ENCODE data around the gene ARL8B. TPM values are rescaled to one million over a fixed set of nuclear protein-coding genes. Genes with fewer than 3 reads are reported as not detected.

ARL8B gene
- polyA plus RNA-seq, 1 donor (not counting 4 experiments of a cell fraction or from before 2014, with no cell fraction given) = 102 TPM

GRCh38 chr3:5194801-5195509 is 72.9 kb downstream of the ARL8B start:
- Histone ChIP-seq H3K4me1 (ENCODE audit: control insufficient read depth, extremely low read depth, insufficient read depth, low read length) (peaks cover 77% of the 10 kb centered on the region), H2AFZ (ENCODE audit: control insufficient read depth, low read length) (no peak overlapping the region)
- FAIRE-seq = peak; percentile 77

GRCh38 chr3:5195605-5196004 is 73.5 kb downstream of the ARL8B start:
- H3K36me3 ChIP-seq (ENCODE audit: control insufficient read depth in 2 of 2, extremely low read depth in 1 of 2, insufficient read depth in 2 of 2, low read length in 2 of 2) = peaks cover 12 to 24% of the 10 kb centered on the region in 2 experiments
- DNase-seq (ENCODE audit: low read depth, low spot score) (no peak), FAIRE-seq (peak; percentile 60)
- peak overlapping the region; percentile 95 for H3K4me2 ChIP-seq (ENCODE audit: control insufficient read depth, extremely low read depth, insufficient read depth, low read depth, low read length)
- TF ChIP-seq, protein P1, sequence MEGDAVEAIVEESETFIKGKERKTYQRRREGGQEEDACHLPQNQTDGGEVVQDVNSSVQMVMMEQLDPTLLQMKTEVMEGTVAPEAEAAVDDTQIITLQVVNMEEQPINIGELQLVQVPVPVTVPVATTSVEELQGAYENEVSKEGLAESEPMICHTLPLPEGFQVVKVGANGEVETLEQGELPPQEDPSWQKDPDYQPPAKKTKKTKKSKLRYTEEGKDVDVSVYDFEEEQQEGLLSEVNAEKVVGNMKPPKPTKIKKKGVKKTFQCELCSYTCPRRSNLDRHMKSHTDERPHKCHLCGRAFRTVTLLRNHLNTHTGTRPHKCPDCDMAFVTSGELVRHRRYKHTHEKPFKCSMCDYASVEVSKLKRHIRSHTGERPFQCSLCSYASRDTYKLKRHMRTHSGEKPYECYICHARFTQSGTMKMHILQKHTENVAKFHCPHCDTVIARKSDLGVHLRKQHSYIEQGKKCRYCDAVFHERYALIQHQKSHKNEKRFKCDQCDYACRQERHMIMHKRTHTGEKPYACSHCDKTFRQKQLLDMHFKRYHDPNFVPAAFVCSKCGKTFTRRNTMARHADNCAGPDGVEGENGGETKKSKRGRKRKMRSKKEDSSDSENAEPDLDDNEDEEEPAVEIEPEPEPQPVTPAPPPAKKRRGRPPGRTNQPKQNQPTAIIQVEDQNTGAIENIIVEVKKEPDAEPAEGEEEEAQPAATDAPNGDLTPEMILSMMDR (optimal IDR thresholded peaks at IDR 0.05 in 1 of 3, IDR thresholded peaks at IDR 0.05 in 1 of 3, conservative IDR thresholded peaks at IDR 0.05 in 1 of 3; ENCODE audit: extremely low read depth in 1 of 3, insufficient read depth in 2 of 3, low read length in 3 of 3) = no peak
- no peak for TF ChIP-seq EZH2 (IDR thresholded peaks at IDR 0.05; ENCODE audit: low read length)
- H3K9me1 ChIP-seq (ENCODE audit: control insufficient read depth, extremely low read depth, insufficient read depth, low read length) = no peaks in the 10 kb centered on the region
- peak overlapping the region; percentile 98 for H3K27ac ChIP-seq (ENCODE audit: control insufficient read depth, insufficient read depth, low read length)
- peak overlapping the region; percentile 86 for H3K9ac ChIP-seq (ENCODE audit: control insufficient read depth, extremely low read depth, insufficient read depth, low read length)
- no peaks in the 10 kb centered on the region for H3K27me3 ChIP-seq (ENCODE audit: control insufficient read depth, extremely low read depth, insufficient read depth, low read length)
- no peaks in the 10 kb centered on the region for H3K9me3 ChIP-seq (ENCODE audit: control insufficient read depth, low read depth, low read length)
- peaks cover 54% of the 10 kb centered on the region for H3K79me2 ChIP-seq (ENCODE audit: control insufficient read depth, insufficient read depth, low read length)
- H2AFZ ChIP-seq (ENCODE audit: control insufficient read depth, low read length) = no peak overlapping the region
- dilution Hi-C loops (cut with MboI; ENCODE audit: extremely low pct_ligation_motif_present, low sequenced_read_pairs) = no loop called here
- H3K4me1 ChIP-seq (ENCODE audit: control insufficient read depth, extremely low read depth, insufficient read depth, low read length) = peaks cover 70% of the 10 kb centered on the region
- no peaks in the 10 kb centered on the region for H4K20me1 ChIP-seq (ENCODE audit: control insufficient read depth, extremely low read depth, insufficient read depth, low read length)
- peak overlapping the region in 2 of 3 experiments; percentile 34 for H3K4me3 ChIP-seq (ENCODE audit: control insufficient read depth in 2 of 3, extremely low read depth in 1 of 3, insufficient read depth in 2 of 3, low read depth in 1 of 3, low read length in 3 of 3)

More at GRCh38 chr3:5194801-5195509, 72.9 kb downstream of the ARL8B start:
- peaks cover 12 to 19% of the 10 kb centered on the region in 2 experiments for H3K36me3 ChIP-seq (ENCODE audit: control insufficient read depth in 2 of 2, extremely low read depth in 1 of 2, insufficient read depth in 2 of 2, low read length in 2 of 2)
- H3K27ac ChIP-seq (ENCODE audit: control insufficient read depth, insufficient read depth, low read length) = peak overlapping the region; percentile 98
- no peaks in the 10 kb centered on the region for H4K20me1 ChIP-seq (ENCODE audit: control insufficient read depth, extremely low read depth, insufficient read depth, low read length)
- no peaks in the 10 kb centered on the region for H3K9me3 ChIP-seq (ENCODE audit: control insufficient read depth, low read depth, low read length)
- peak overlapping the region; percentile 95 for H3K4me2 ChIP-seq (ENCODE audit: control insufficient read depth, extremely low read depth, insufficient read depth, low read depth, low read length)
- H3K4me3 ChIP-seq (ENCODE audit: control insufficient read depth in 2 of 3, extremely low read depth in 1 of 3, insufficient read depth in 2 of 3, low read depth in 1 of 3, low read length in 3 of 3) = peak overlapping the region in 1 of 3 experiments; percentile 16
- H3K9ac ChIP-seq (ENCODE audit: control insufficient read depth, extremely low read depth, insufficient read depth, low read length) = peak overlapping the region; percentile 86
- dilution Hi-C loops (cut with MboI; ENCODE audit: extremely low pct_ligation_motif_present, low sequenced_read_pairs) = no loop called here
- peaks cover 55% of the 10 kb centered on the region for H3K79me2 ChIP-seq (ENCODE audit: control insufficient read depth, insufficient read depth, low read length)
- no peaks in the 10 kb centered on the region for H3K9me1 ChIP-seq (ENCODE audit: control insufficient read depth, extremely low read depth, insufficient read depth, low read length)
- no peaks in the 10 kb centered on the region for H3K27me3 ChIP-seq (ENCODE audit: control insufficient read depth, extremely low read depth, insufficient read depth, low read length)
- DNase-seq (ENCODE audit: low read depth, low spot score) = peak; percentile 53
- no peak for TF ChIP-seq EZH2 (IDR thresholded peaks at IDR 0.05; ENCODE audit: low read length)
- TF ChIP-seq, protein P1 (optimal IDR thresholded peaks at IDR 0.05 in 1 of 3, IDR thresholded peaks at IDR 0.05 in 1 of 3, conservative IDR thresholded peaks at IDR 0.05 in 1 of 3; ENCODE audit: extremely low read depth in 1 of 3, insufficient read depth in 2 of 3, low read length in 3 of 3) = no peak

All from keratinocyte (primary cell).